Measurements from ENCODE around the gene GALK2. TPM values are rescaled to one million over a fixed set of nuclear protein-coding genes. Genes with fewer than 3 reads are reported as not detected.

Gene GALK2
- total and polyA plus RNA-seq, 7 donors = 14.7 to 36.0 (median 16.3) TPM

- intact Hi-C loops (cut with DNase I) = no loop called here
- WGBS, 3 donors = 26 to 43% (median 36%) methylated on average over 1 of the region's 1 CpG
- Histone ChIP-seq H3K27ac (no peak overlapping the region), H3K27me3 (ENCODE audit: insufficient read depth in 3 of 3, low read length in 2 of 3) (no peaks in the 10 kb centered on the region), H3K9me3 (no peaks in the 10 kb centered on the region), H3K4me1 (no peaks in the 10 kb centered on the region), H3K36me3 (ENCODE audit: insufficient read depth in 1 of 2, low read depth in 1 of 2) (peaks cover 4 to 22% of the 10 kb centered on the region in 2 donors), H3K4me3 (no peak overlapping the region)
- TF ChIP-seq CTCF (IDR thresholded peaks at IDR 0.05) = no peak
- DNase-seq = no peak
- ATAC-seq = no peak
These were observed 150.3 kb downstream of the GALK2 start for GRCh38 chr15:49320351-49320750.

GRCh38 chr15:49323207-49323606 lies 153.2 kb downstream of the GALK2 start:
- no peaks in the 10 kb centered on the region for H3K27me3 ChIP-seq (ENCODE audit: insufficient read depth in 3 of 3, low read length in 2 of 3)
- no peak for DNase-seq
- H3K4me3 ChIP-seq = no peak overlapping the region
- TF ChIP-seq CTCF (IDR thresholded peaks at IDR 0.05) = no peak
- no peak overlapping the region for H3K27ac ChIP-seq
- intact Hi-C loops (cut with DNase I) = no loop called here
- WGBS, 3 donors = 93 to 100% (median 94%) methylated on average over 1 of the region's 1 CpG
- H3K9me3 ChIP-seq = no peaks in the 10 kb centered on the region
- peaks cover 4 to 22% of the 10 kb centered on the region in 2 donors for H3K36me3 ChIP-seq (ENCODE audit: insufficient read depth in 1 of 2, low read depth in 1 of 2)
- H3K4me1 ChIP-seq = no peaks in the 10 kb centered on the region
- no peak for ATAC-seq

- ATAC-seq (no peak), DNase-seq (no peak)
- no peak for TF ChIP-seq CTCF (IDR thresholded peaks at IDR 0.05)
- H3K27ac ChIP-seq = no peak overlapping the region
- no peaks in the 10 kb centered on the region for H3K4me1 ChIP-seq
- no peaks in the 10 kb centered on the region for H3K27me3 ChIP-seq (ENCODE audit: insufficient read depth in 3 of 3, low read length in 2 of 3)
- WGBS, 3 donors = 81 to 90% (median 87%) methylated on average over 4 of the region's 4 CpGs
- intact Hi-C loops (cut with DNase I) = no loop called here
- H3K9me3 ChIP-seq = no peaks in the 10 kb centered on the region
- H3K36me3 ChIP-seq (ENCODE audit: insufficient read depth in 1 of 2, low read depth in 1 of 2) = peaks cover 0 to 9% of the 10 kb centered on the region in 2 donors
- no peak overlapping the region for H3K4me3 ChIP-seq
These were observed 157.9 kb downstream of the GALK2 start for GRCh38 chr15:49327927-49328326.

- Histone ChIP-seq H3K27ac (no peak overlapping the region), H3K9me3 (no peaks in the 10 kb centered on the region), H3K36me3 (ENCODE audit: insufficient read depth in 1 of 2, low read depth in 1 of 2) (peaks cover 0 to 9% of the 10 kb centered on the region in 2 donors), H3K4me1 (no peaks in the 10 kb centered on the region), H3K4me3 (no peak overlapping the region), H3K27me3 (ENCODE audit: insufficient read depth in 3 of 3, low read length in 2 of 3) (no peaks in the 10 kb centered on the region)
- no peak for ATAC-seq
- no peak for TF ChIP-seq CTCF (IDR thresholded peaks at IDR 0.05)
- intact Hi-C loops (cut with DNase I) = no loop called here
- no peak for DNase-seq
These were observed 158.9 kb downstream of the GALK2 start for GRCh38 chr15:49328941-49329340.

- Histone ChIP-seq H3K27ac (no peak overlapping the region), H3K27me3 (ENCODE audit: insufficient read depth in 3 of 3, low read length in 2 of 3) (no peaks in the 10 kb centered on the region), H3K4me1 (no peaks in the 10 kb centered on the region), H3K9me3 (no peaks in the 10 kb centered on the region), H3K36me3 (ENCODE audit: insufficient read depth in 1 of 2, low read depth in 1 of 2) (peaks cover 0 to 9% of the 10 kb centered on the region in 2 donors), H3K4me3 (no peak overlapping the region)
- no peak for TF ChIP-seq CTCF (IDR thresholded peaks at IDR 0.05)
- DNase-seq (no peak), ATAC-seq (no peak)
- intact Hi-C loops (cut with DNase I) = no loop called here
These were observed 160.1 kb downstream of the GALK2 start for GRCh38 chr15:49330166-49330565.
